ENCODE data around the gene PNPLA5.

Gene PNPLA5

DNA sequence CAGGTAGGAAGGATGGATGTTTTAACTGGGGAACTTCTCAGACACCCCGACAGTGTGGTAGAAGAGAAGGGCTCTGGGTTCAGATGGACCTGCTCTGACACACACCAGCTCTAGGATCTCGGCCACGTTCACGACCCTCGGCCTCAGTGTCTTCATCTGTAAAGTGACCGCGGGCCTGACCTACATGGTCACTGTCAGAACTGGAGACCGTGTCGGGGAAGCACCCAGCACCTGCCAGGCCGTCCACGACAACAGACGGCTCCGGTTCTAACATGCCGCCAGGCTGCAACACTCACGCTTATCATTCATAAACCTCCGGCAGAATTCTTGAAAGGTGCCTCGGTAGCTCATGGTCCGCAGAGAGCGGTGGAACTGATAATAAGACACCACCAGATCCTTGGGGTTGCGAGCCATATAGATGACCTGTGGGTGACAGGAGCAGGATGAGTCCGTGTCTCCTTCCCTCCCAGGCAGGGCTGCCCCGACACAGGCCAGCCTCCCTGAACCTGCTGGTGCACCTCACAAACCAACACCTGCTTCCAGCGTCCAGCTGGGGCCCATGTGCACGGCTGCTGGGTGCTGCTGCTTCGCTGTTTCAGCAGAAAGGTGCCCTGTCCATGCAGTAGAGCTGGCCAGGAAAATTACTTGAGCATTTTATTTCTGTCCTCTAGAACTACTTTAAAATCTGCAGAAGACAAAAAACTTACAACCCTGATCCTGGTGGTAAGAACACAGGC lies 53.1 kb downstream of the PNPLA5 start:
- no peak for ATAC-seq
- TF ChIP-seq CSDC2 (CRISPR knock-in tag; IDR thresholded peaks at IDR 0.05) = no peak
- TF ChIP-seq ISL1 (CRISPR knock-in tag; IDR thresholded peaks at IDR 0.05) = no peak

DNA sequence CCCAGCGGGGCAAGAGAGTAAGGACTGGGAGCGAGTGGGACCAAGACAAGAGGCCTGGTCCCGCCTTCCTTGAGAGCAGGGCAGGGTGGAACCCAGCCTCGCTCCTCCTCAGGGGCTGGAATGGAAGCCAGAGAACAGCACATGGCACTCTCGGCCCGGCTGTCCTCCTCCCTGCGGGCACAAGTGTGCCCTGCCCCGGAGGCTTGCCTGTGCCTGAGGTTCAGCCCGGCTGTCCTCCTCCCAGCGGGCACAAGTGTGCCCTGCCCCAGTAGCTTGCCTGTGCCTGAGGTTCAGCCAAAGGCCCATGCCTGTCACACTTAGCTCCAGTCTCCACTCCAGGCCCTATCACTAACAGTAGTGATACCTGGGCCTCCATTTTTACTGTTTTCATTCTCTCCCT lies 53.7 kb downstream of the PNPLA5 start:
- ATAC-seq = no peak
- TF ChIP-seq PATZ1 (CRISPR knock-in tag; IDR thresholded peaks at IDR 0.05; ENCODE audit: borderline replicate concordance) = no peak
- no peak for TF ChIP-seq ZC3H10 (CRISPR knock-in tag; IDR thresholded peaks at IDR 0.05)
- no peak for TF ChIP-seq ZFP3 (CRISPR knock-in tag; IDR thresholded peaks at IDR 0.05)
- TF ChIP-seq PPARA (CRISPR knock-in tag; IDR thresholded peaks at IDR 0.05; ENCODE audit: borderline replicate concordance) = no peak
- no peak for TF ChIP-seq ISL1 (CRISPR knock-in tag; IDR thresholded peaks at IDR 0.05)
- TF ChIP-seq, protein P1, sequence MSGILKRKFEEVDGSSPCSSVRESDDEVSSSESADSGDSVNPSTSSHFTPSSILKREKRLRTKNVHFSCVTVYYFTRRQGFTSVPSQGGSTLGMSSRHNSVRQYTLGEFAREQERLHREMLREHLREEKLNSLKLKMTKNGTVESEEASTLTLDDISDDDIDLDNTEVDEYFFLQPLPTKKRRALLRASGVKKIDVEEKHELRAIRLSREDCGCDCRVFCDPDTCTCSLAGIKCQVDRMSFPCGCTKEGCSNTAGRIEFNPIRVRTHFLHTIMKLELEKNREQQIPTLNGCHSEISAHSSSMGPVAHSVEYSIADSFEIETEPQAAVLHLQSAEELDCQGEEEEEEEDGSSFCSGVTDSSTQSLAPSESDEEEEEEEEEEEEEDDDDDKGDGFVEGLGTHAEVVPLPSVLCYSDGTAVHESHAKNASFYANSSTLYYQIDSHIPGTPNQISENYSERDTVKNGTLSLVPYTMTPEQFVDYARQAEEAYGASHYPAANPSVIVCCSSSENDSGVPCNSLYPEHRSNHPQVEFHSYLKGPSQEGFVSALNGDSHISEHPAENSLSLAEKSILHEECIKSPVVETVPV (CRISPR knock-in tag; IDR thresholded peaks at IDR 0.05) = no peak
- no peak for TF ChIP-seq BACH2 (CRISPR knock-in tag; IDR thresholded peaks at IDR 0.05; ENCODE audit: borderline replicate concordance)
- no peak for TF ChIP-seq ZNF8 (CRISPR knock-in tag; IDR thresholded peaks at IDR 0.05)
- no peak for TF ChIP-seq CSDC2 (CRISPR knock-in tag; IDR thresholded peaks at IDR 0.05)
- TF ChIP-seq CREB5 (CRISPR knock-in tag; IDR thresholded peaks at IDR 0.05; ENCODE audit: low read depth) = no peak
- TF ChIP-seq OSR1 (CRISPR knock-in tag; IDR thresholded peaks at IDR 0.05) = no peak
- TF ChIP-seq RARB (CRISPR knock-in tag; IDR thresholded peaks at IDR 0.05) = no peak
- TF ChIP-seq POU6F1 (CRISPR knock-in tag; IDR thresholded peaks at IDR 0.05; ENCODE audit: borderline replicate concordance, low read depth) = no peak

DNA sequence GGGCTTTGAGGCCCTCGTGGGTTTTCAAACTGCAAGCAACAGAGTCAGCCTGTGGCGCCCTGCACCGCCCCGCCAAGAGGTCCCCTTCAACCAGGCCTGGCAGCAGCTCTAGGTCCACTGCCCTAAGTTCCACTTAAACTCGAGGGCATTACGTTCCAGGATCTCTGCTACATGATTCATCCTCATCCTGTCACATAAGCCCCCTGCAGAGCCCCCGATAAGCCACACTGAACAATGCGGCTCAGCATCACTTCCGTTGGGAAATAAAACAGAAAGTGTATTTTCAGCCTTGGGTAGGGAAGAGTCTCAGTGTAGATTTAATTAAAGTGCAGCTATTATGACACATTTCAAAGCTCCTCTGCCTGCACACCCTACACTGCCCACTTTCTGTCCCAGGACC lies 54.1 kb downstream of the PNPLA5 start:
- TF ChIP-seq SNAI2 (CRISPR knock-in tag; IDR thresholded peaks at IDR 0.05) (no peak), PPARA (CRISPR knock-in tag; IDR thresholded peaks at IDR 0.05; ENCODE audit: borderline replicate concordance) (no peak), CREB5 (CRISPR knock-in tag; IDR thresholded peaks at IDR 0.05; ENCODE audit: low read depth) (no peak), ZFP30 (CRISPR knock-in tag; IDR thresholded peaks at IDR 0.05) (no peak), OSR1 (CRISPR knock-in tag; IDR thresholded peaks at IDR 0.05) (no peak)
- no peak for ATAC-seq

DNA sequence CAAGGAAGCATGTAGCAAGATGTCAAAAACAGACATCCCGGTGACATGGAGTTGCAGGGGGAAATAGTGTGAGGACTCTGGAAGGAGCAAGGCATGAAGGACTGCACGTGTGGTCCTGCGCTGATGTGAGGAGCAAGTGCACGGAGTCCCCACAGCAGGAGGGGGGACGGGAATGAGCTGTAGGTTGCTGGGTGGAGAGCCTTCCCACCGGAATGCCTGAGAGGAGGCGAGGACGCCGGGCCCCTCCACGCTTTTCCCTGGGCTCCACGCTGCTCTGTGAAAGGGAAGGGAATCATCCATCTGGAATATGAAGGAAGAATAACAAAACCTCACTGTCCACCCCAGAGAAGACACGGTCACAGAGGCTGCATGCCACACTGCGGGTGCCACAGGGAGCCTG lies 56.1 kb downstream of the PNPLA5 start:
- no peak for ATAC-seq
- no peak for TF ChIP-seq ZFP30 (CRISPR knock-in tag; IDR thresholded peaks at IDR 0.05)
- TF ChIP-seq GLIS3 (CRISPR knock-in tag; IDR thresholded peaks at IDR 0.05) = no peak
- TF ChIP-seq BACH2 (CRISPR knock-in tag; IDR thresholded peaks at IDR 0.05; ENCODE audit: borderline replicate concordance) = no peak
- no peak for TF ChIP-seq ARNTL (CRISPR knock-in tag; IDR thresholded peaks at IDR 0.05; ENCODE audit: borderline replicate concordance, low read depth)
- no peak for TF ChIP-seq TOX (CRISPR knock-in tag; IDR thresholded peaks at IDR 0.05; ENCODE audit: borderline replicate concordance)
- TF ChIP-seq ZC3H10 (CRISPR knock-in tag; IDR thresholded peaks at IDR 0.05) = no peak
- TF ChIP-seq CREB5 (CRISPR knock-in tag; IDR thresholded peaks at IDR 0.05; ENCODE audit: low read depth) = no peak
- no peak for TF ChIP-seq OSR1 (CRISPR knock-in tag; IDR thresholded peaks at IDR 0.05)
- TF ChIP-seq RARB (CRISPR knock-in tag; IDR thresholded peaks at IDR 0.05) = no peak
- TF ChIP-seq, protein P1 (CRISPR knock-in tag; IDR thresholded peaks at IDR 0.05) = no peak

Data from SK-N-SH treated with all-trans-retinoic acid at 6 μM for 48 hours (cell line).